Mesodermal cell (in vitro differentiated cells): ENCODE results near the gene ANKMY1.
"Not testable (repeated sequence)": the region's sequence is repeated elsewhere in the genome, so short reads cannot be mapped to it uniquely, and the experiment has no call there.

Experiments used
- H3K27ac ChIP-seq: 2 replicates; pipeline ENCODE4 v1.7.0; 2013; ENCODE audit warnings: mild to moderate bottlenecking, low read depth, low read length, moderate library complexity; ENCODE audit not compliant: severe bottlenecking
- H3K36me3 ChIP-seq: 2 replicates; pipeline ENCODE4 v1.7.1; 2013; ENCODE audit warnings: mild to moderate bottlenecking, low read length, moderate library complexity; ENCODE audit not compliant: control insufficient read depth, insufficient read depth
- H3K4me1 ChIP-seq: one replicate; pipeline ENCODE4 v1.7.1; 2013; ENCODE audit warnings: mild to moderate bottlenecking, low read length; ENCODE audit not compliant: insufficient read depth, control insufficient read depth, poor library complexity, severe bottlenecking
- H3K4me3 ChIP-seq: 2 replicates; pipeline ENCODE4 v1.7.0; 2013; ENCODE audit warnings: low read length, control low read depth, mild to moderate bottlenecking; ENCODE audit not compliant: insufficient read depth, poor library complexity, severe bottlenecking; ENCODE audit errors: extremely low read depth
- H3K9me3 ChIP-seq: 2 replicates; pipeline ENCODE4 v1.7.1; 2013; ENCODE audit warnings: mild to moderate bottlenecking, low read length, moderate library complexity; ENCODE audit not compliant: control insufficient read depth
- WGBS, 2 experiments: methylation state at CpG; one replicate each; pipeline ENCODE4 v1.1.5; 2013; ENCODE audit warnings: missing lambda C conversion rate in 2 of 2; ENCODE audit not compliant: insufficient coverage in 2 of 2; 5-methylcytosine and 5-hydroxymethylcytosine counted together

Gene ANKMY1

GRCh38 chr2:240524963-240525718 lies 32.6 kb downstream of the ANKMY1 start:
- WGBS, 2 experiments: 88 to 93% methylated on average over 5 to 6 of the region's 8 CpGs
- peaks cover 41% of the 10 kb centered on the region for H3K9me3 ChIP-seq
- no peaks in the 10 kb centered on the region for H3K4me1 ChIP-seq
- no peak overlapping the region for H3K27ac ChIP-seq
- H3K4me3 ChIP-seq: no peak overlapping the region
- H3K36me3 ChIP-seq: peaks cover 39% of the 10 kb centered on the region

- H3K36me3 ChIP-seq: peaks cover 35% of the 10 kb centered on the region
- no peak overlapping the region for H3K4me3 ChIP-seq
- no peaks in the 10 kb centered on the region for H3K4me1 ChIP-seq
- H3K9me3 ChIP-seq: peaks cover 40% of the 10 kb centered on the region
- 94 to 96% methylated on average over 27 to 31 of the region's 32 CpGs for WGBS, 2 experiments
- H3K27ac ChIP-seq: no peak overlapping the region
These were observed 34.1 kb downstream of the ANKMY1 start for GRCh38 chr2:240523451-240524281.

- WGBS, 2 experiments: 94 to 98% methylated on average over 12 of the region's 12 CpGs
- peaks cover 41% of the 10 kb centered on the region for H3K9me3 ChIP-seq
- no peak overlapping the region for H3K27ac ChIP-seq
- H3K4me1 ChIP-seq: no peaks in the 10 kb centered on the region
- H3K4me3 ChIP-seq: no peak overlapping the region
- H3K36me3 ChIP-seq: peaks cover 35% of the 10 kb centered on the region
These were observed 35.4 kb downstream of the ANKMY1 start for GRCh38 chr2:240522406-240522805.

GRCh38 chr2:240521885-240522284 lies 35.9 kb downstream of the ANKMY1 start:
- 89 to 96% methylated on average over 5 of the region's 5 CpGs for WGBS, 2 experiments
- H3K36me3 ChIP-seq: peaks cover 33% of the 10 kb centered on the region
- not testable (repeated sequence) for H3K4me3 ChIP-seq, H3K4me1 ChIP-seq, H3K27ac ChIP-seq
- peaks cover 37% of the 10 kb centered on the region for H3K9me3 ChIP-seq

- H3K4me1 ChIP-seq: no peaks in the 10 kb centered on the region
- WGBS, 2 experiments: 91 to 97% methylated on average over 9 to 12 of the region's 12 CpGs
- H3K36me3 ChIP-seq: peaks cover 28% of the 10 kb centered on the region
- peaks cover 28% of the 10 kb centered on the region for H3K9me3 ChIP-seq
- H3K27ac ChIP-seq: no peak overlapping the region
- H3K4me3 ChIP-seq: no peak overlapping the region
These were observed 36.8 kb downstream of the ANKMY1 start for GRCh38 chr2:240520974-240521350.

- 33 to 45% methylated on average over 32 to 42 of the region's 52 CpGs for WGBS, 2 experiments
- Histone ChIP-seq H3K4me3 (no peak overlapping the region), H3K4me1 (no peaks in the 10 kb centered on the region), H3K27ac (no peak overlapping the region), H3K9me3 (peaks cover 22% of the 10 kb centered on the region), H3K36me3 (peaks cover 24% of the 10 kb centered on the region)
These were observed 37.4 kb downstream of the ANKMY1 start for GRCh38 chr2:240520130-240520973.

- Histone ChIP-seq H3K36me3 (peaks cover 21% of the 10 kb centered on the region), H3K9me3 (peaks cover 15% of the 10 kb centered on the region), H3K4me3 (no peak overlapping the region), H3K4me1 (no peaks in the 10 kb centered on the region), H3K27ac (no peak overlapping the region)
- WGBS, 2 experiments: 59 to 66% methylated on average over 19 to 20 of the region's 25 CpGs
These were observed 38.2 kb downstream of the ANKMY1 start for GRCh38 chr2:240519396-240520129.

GRCh38 chr2:240518981-240519380 lies 38.8 kb downstream of the ANKMY1 start:
- WGBS, 2 experiments: 94 to 100% methylated on average over 2 to 5 of the region's 5 CpGs
- Histone ChIP-seq H3K4me1 (no peaks in the 10 kb centered on the region), H3K9me3 (peaks cover 11% of the 10 kb centered on the region), H3K36me3 (peaks cover 15% of the 10 kb centered on the region), H3K4me3 (no peak overlapping the region), H3K27ac (no peak overlapping the region)

- H3K9me3 ChIP-seq: peaks cover 7% of the 10 kb centered on the region
- H3K4me1 ChIP-seq: no peaks in the 10 kb centered on the region
- H3K4me3 ChIP-seq: no peak overlapping the region
- 92 to 96% methylated on average over 4 of the region's 4 CpGs for WGBS, 2 experiments
- no peak overlapping the region for H3K27ac ChIP-seq
- peaks cover 3% of the 10 kb centered on the region for H3K36me3 ChIP-seq
These were observed 40.4 kb downstream of the ANKMY1 start for GRCh38 chr2:240517342-240517741.

GRCh38 chr2:240514631-240515030 lies 43.2 kb downstream of the ANKMY1 start:
- H3K27ac ChIP-seq: no peak overlapping the region
- H3K4me3 ChIP-seq: no peak overlapping the region
- peaks cover 2% of the 10 kb centered on the region for H3K9me3 ChIP-seq
- 94 to 100% methylated on average over 2 of the region's 2 CpGs for WGBS, 2 experiments
- no peaks in the 10 kb centered on the region for H3K4me1 ChIP-seq
- no peaks in the 10 kb centered on the region for H3K36me3 ChIP-seq
